HG03175 (cell line): ENCODE measurements around the gene FRS2.
"Not testable (repeated sequence)": the region's sequence is repeated elsewhere in the genome, so short reads cannot be mapped to it uniquely, and the experiment has no call there.

Source experiments
- ATAC-seq: cut with Tn5 transposase; IDR thresholded peaks from one replicate; pipeline ENCODE4 v1.9.1; 2021; ENCODE audit warnings: mild to moderate bottlenecking, moderate library complexity; ENCODE audit not compliant: unreplicated experiment

FRS2 gene, protein sequence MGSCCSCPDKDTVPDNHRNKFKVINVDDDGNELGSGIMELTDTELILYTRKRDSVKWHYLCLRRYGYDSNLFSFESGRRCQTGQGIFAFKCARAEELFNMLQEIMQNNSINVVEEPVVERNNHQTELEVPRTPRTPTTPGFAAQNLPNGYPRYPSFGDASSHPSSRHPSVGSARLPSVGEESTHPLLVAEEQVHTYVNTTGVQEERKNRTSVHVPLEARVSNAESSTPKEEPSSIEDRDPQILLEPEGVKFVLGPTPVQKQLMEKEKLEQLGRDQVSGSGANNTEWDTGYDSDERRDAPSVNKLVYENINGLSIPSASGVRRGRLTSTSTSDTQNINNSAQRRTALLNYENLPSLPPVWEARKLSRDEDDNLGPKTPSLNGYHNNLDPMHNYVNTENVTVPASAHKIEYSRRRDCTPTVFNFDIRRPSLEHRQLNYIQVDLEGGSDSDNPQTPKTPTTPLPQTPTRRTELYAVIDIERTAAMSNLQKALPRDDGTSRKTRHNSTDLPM

DNA sequence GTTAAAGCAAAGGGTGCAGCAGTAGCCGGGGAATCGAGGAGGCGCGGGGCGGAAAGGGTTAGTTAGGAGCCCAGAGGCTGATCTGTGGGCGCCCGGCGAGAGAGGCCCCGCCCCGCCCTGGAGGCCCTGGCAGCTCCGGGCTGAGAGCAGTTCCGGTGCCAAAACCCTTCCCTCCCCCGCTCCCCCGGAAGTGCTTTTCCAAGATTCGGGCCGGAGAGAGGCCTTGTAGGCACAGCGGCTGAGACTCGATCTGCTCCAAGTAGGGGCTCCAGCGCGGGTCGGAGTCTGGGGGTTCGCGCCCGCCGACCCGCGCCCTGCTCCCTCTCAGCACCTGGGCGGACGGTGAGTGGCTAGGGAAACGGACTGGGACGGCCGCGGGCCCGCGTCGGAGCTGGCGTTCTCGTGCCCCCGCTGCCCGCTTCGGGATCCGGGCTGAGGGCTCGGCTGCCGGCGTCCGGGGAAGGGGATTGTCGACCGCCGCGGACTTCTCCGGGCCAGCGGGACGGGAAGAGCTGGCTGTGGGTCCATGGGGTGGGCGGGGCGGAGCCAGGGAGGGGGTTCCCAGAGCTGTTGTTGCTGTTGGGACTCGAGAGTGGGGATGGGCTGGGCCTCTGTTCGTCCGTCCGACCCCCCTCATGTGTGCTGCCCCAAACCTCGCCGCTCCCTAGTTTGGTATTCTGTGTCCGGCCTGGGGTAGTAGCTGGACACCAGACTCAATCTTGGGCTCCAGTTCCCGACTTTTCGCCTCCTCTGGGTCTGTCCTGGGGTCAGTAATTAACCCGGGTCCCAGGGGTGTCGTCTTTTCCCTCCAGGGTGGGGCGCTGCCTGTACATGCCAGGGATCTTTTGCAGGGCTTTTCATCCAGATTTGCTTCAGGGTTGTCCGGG lies at the start of gene FRS2:
Gene FRS2, plus strand, starts transcription at position 200 of the 887 bp plus-strand sequence. CDS start 98,643 bp downstream, outside the sequence.
- ATAC-seq, result peak; percentile 96

DNA sequence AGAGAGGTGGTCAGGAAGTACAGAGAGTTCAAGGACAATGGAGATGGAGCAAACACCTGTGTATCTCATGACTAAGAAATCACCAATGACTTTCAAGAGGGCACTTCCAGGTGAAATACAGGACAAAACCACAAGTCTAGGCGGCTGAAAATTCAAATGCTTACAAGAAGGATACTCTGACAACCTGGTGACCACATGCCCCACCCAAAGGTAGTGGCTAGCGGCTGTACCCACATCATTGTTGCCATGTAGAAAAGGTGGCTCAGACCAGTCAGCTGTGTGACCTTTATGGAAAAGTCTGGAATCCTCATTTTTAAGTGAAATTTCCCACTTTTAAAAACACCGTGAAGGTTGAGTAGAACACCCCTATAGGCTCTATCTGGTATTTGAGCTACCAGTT lies 48.6 kb upstream of the FRS2 start:
- no peak for ATAC-seq

GRCh38 chr12:69423037-69423905 lies 46.9 kb upstream of the FRS2 start:
- ATAC-seq, result no peak

DNA sequence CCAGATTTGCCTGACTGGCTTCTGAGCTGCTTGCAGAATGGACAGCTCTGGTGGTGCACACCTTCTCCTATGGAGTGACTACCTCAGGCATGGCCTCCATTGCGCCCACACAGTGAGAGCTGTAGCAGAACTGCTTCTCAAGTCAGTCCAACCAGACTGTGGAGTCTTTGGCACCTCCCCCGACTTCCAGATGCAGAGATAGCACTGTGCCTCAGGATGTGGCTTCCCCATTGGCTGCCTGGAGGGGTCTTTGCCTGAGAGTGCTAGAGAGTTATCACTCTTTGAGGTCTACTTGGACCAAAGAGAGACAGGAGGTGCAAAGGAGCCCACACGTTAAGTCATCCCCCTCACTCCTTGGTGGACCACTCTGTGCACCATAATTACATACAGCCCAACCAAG lies 44.8 kb upstream of the FRS2 start:
- no peak for ATAC-seq

GRCh38 chr12:69428351-69429073 lies 41.7 kb upstream of the FRS2 start:
- ATAC-seq, result no peak

- no peak for ATAC-seq
Observed at GRCh38 chr12:69430942-69431590, 39.1 kb upstream of the FRS2 start.

DNA sequence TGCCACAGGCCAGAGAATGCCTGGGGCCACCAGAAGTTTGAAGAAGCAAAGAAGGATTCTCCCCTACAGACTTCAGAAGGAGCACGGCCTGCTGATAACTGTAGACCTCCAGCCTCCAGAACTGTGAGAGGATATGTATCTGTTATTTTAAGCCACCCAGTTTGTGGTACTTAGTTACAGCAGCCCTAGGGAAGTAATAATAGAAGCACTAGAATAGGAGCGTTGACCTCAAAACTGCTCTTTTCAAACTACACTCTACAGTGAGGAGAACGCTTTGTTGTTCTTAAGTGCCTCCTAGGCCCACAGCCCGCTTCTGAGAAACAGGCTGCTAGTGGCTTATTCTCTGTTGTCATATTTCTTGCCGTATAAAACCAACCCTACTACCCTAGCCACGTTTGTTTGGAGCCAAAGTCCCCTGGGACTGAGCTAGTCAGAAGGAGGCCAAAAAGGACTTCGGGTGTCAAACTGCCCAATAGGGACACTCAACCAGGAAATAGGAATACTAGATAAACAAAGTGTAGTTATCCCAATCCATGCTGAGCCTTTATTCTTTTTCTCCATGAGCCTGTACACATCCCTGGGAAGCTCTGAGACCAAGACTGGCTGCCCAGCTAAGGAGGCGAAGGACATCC lies 38.5 kb upstream of the FRS2 start:
- no peak for ATAC-seq

- ATAC-seq, result no peak
Observed at GRCh38 chr12:69433653-69434052, 36.5 kb upstream of the FRS2 start.

DNA sequence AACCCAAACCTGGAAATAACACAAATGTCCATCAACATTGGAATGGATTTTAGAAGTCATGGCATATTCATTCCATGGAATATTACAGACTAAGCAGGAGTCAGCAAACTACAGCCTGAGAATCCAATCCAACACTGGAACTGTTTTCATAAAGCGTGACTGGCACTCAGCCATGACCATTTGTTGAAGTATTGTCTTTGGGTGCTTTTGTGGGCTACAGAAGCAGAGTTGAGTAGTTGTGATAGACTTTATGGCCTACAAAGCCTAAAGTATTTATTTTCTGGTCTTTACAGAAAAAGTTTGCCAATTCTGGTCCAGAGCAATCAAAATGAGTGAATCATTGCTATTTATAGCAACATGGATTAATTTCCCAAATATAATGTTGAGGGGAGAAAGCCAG lies 34.5 kb upstream of the FRS2 start:
- ATAC-seq, result no peak

DNA sequence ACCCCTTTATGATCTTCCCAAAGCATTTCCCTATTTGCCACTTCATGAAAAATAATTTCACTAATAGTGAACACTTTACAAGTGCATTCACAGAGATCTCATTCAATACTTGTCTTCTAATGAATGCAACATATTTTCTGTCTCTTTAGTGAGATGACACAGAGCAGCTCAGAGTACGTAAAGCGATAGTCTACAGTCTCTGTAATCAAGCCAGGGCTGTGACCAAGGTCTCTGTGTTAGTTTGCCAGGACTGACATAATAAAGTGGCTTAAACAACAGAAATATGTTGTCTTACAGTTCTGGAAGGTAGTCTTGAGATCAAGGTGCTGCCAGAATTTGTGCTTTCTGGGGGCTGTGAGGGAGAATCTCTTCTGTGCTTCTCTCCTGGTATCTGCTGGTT lies 33.1 kb upstream of the FRS2 start:
- no peak for ATAC-seq

DNA sequence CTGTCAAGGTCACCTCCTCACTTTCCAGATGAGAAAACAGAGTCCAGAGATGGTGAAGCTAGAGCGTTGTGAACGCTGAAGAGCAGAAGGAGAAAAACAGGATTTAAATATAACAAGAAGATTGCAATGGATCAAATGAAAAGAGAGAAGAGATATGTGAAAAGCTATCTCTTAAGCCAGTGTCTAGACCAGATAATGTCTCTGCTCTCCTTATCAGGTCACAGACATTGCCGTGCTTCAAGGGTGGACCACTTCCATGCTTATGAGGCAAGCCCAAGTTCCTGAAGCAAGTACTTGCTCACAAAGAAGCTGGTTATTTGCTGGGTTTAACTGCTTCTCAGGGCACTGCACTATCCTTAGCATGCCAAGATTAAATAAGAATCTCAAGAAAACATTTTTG lies 31.6 kb upstream of the FRS2 start:
- ATAC-seq, result no peak

DNA sequence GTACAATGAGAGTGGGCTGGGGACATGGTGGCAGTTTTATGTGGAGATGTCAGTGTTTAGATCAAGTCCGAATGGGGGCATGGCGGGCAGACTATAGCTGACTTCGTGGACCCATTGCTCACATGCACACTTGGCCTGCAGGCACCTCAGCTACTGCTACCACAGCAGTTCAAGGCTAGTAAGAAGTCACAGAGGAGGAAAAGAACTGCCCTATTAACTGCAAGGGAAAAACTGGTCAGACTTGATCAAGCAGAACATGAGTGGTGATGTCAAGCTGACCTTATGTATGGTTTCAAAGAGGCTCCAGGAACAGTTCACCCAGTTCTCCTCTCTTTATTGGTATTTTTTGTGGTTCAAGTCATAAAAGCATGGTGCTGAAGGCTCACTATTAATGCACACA lies 30.2 kb upstream of the FRS2 start:
- no peak for ATAC-seq

GRCh38 chr12:69440886-69441285 lies 29.3 kb upstream of the FRS2 start:
- ATAC-seq, result no peak

DNA sequence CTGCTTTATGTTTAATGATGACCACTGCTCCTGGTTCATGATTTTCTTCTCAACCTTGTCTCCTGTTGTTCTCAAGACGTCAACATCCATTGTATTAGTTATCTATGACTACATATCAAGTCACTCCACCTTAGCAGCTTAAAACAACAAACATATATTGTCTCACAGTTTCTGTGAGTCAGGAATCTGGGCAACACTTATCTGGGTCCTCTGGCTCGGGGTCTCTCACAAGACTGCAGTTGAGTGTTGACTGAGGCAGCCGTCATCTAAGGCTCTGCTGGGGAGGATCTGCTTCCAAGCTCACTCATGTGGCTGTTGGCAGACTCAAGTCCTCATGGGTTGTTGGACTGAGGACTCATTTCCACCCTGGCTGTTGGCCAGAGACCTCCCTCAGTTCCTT lies 27.3 kb upstream of the FRS2 start:
- ATAC-seq, result no peak

DNA sequence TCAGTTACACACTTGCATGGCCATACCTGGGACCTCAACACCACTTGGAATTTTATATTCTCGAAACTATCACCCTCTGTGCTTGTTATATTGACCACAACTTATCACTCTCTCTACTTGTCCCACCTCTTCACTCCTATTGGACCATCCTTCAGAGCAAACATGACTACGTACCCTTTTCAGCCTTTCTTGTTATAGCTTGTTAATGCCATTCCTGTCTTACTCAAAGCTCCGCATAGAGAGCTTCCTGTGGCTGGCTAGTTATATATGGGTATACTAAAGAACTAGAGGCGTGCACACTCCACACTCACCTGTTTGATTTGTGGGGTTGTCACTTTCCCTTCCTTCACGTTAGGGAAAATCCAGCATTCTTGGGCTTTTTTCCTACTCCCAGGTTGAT lies 26.3 kb upstream of the FRS2 start:
- ATAC-seq, result no peak

- no peak for ATAC-seq
Observed at GRCh38 chr12:69447892-69448291, 22.3 kb upstream of the FRS2 start.

DNA sequence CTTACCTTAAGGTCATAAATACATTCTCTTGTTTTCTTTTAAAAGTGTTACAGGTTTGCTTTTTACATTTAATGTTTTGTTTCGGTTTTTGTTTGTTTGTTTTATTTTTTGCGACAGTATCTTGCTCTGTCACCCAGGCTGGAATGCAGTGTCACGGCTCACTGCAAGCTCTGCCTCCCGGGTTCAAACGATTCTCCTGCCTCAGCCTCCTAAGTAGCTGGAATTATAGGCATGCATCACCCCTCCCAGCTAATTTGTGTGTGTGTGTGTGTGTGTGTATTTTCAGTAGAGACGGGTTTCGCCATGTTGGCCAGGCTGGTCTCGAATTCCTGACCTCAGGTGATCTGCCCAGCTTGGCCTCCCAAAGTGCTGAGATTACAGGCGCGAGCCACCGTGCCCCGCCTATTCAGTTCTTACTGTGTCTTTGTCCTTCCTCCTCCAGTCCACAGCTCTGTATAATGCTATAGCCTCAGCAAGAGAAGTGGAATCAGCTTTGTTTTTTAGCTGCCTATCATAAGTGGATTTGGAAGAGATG lies 17.5 kb upstream of the FRS2 start:
- ATAC-seq, result not testable (repeated sequence)

- ATAC-seq, result no peak
Observed at GRCh38 chr12:69456239-69456638, 13.9 kb upstream of the FRS2 start.

- no peak for ATAC-seq
Observed at GRCh38 chr12:69457433-69457832, 12.8 kb upstream of the FRS2 start.
